Heart right ventricle (tissue), 16 donors: ENCODE results near the gene SLC2A9. TPM values are rescaled to one million over a fixed set of nuclear protein-coding genes. Genes with fewer than 3 reads are reported as not detected.

ENCODE experiments used
- ATAC-seq, 8 donors: fragments of 200-7000 bp; cut with Tn5 transposase; one replicate each; pipeline ENCODE4 v1.9.1; 2020; ENCODE audit warnings: mild to moderate bottlenecking in 8 of 8, moderate library complexity in 8 of 8, moderate number of reproducible peaks in 1 of 8
- DNase-seq, 2 donors: peaks; one replicate each; pipeline ENCODE4 v3.0.0-alpha.2; 2020
- H3K27ac ChIP-seq, 10 donors: fragments of 200-600 bp; sonication (generic) in 2 of 10; one replicate each; pipeline versions ENCODE4 v1.5.0 to v1.8.0; 2020 to 2022; ENCODE audit warnings: mild to moderate bottlenecking in 3 of 10
- H3K27me3 ChIP-seq, 7 donors: fragments of 200-600 bp; one replicate each; pipeline ENCODE4 v1.8.0; 2021 to 2022; ENCODE audit warnings: mild to moderate bottlenecking in 2 of 7
- H3K36me3 ChIP-seq, 9 donors: fragments of 200-600 bp; sonication (generic) in 1 of 9; one replicate each; pipeline versions ENCODE4 v1.5.0 to v1.8.0; 2020 to 2022; ENCODE audit warnings: mild to moderate bottlenecking in 2 of 9
- H3K4me1 ChIP-seq, 9 donors: fragments of 200-600 bp; sonication (generic) in 1 of 9; one replicate each; pipeline versions ENCODE4 v1.5.0 to v1.8.0; 2020 to 2022; ENCODE audit warnings: mild to moderate bottlenecking in 4 of 9
- H3K4me3 ChIP-seq, 10 donors: fragments of 200-600 bp; sonication (generic) in 2 of 10; one replicate each; pipeline versions ENCODE4 v1.5.0 to v1.8.0; 2020 to 2022; ENCODE audit warnings: mild to moderate bottlenecking in 7 of 10, moderate library complexity in 2 of 10
- H3K9me3 ChIP-seq, 11 donors: fragments of 200-600 bp in 10 of 11; sonication (generic) in 2 of 11; one replicate each; pipeline versions ENCODE4 v1.5.0 to v1.8.0; 2013 to 2022; ENCODE audit warnings: mild to moderate bottlenecking in 2 of 11, control low read depth in 1 of 11, moderate library complexity in 1 of 11
- CTCF ChIP-seq, 9 donors: fragments of 200-600 bp; sonication (generic) in 2 of 9; IDR thresholded peaks; one replicate each; pipeline versions ENCODE4 v1.5.0 to v1.8.0; 2021 to 2022; ENCODE audit warnings: antibody characterized with exemption in 9 of 9, mild to moderate bottlenecking in 5 of 9, moderate library complexity in 1 of 9
- WGBS, 2 donors: extraction: QIAGEN DNeasy Blood & Tissue Kit; methylation state at CpG; one replicate each; pipeline ENCODE4 v1.1.7; 2013; ENCODE audit warnings: inconsistent platforms in 1 of 2; 5-methylcytosine and 5-hydroxymethylcytosine counted together
- intact Hi-C, 10 donors: fragments of 100-400 bp; cut with DNase I; formaldehyde crosslinking; loops; one replicate each; pipeline versions ENCODE4 v1.11.1 to v1.14.2; 2022
- polyA plus RNA-seq, 2 donors: library from polyadenylated mRNA; stranded (reverse); fragments of 200-250 nt; gene quantifications; one replicate each; pipeline ENCODE4 v1.2.3, GENCODE V29; 2013
- total RNA-seq, 10 donors: library from RNA; stranded (reverse); fragmentation: NEBNext Ultra II Directional in 3 of 10; extraction: Animal tissue kit (Norgen Biotek cat#: 25700) in 3 of 10; gene quantifications; one replicate each; pipeline versions ENCODE4 v1.2.1 to v1.2.4, GENCODE V29; 2021 to 2023
- donor health status: Arrhythmogenic right ventricular cardiomyopathy.
- donor health status: ischemic (EF 13 %, LVEDD 7.1; RV severe dilation, severe dysfunction).
- donor health status: healthy with polysubstance abuse.
- donor health status: DM: no; HTN: yes; CAD: no.
- donor health status: DM: no; HTN: no; CAD: no.
- donor health status: ischemic (EF 25% LVEDD 6.9; RV normal size, moderate dysfunction).
- donor health status: ischemic (EF 25% LVEDD 5.7; RV mildly dilated, moderate dysfunction).
- donor health status: healthy.
- donor health status: DM: yes; HTN: yes; CAD: no.
- donor health status: Ischemic cardiomyopathy.
- donor health status: ischemic (EF 35%, LVEDD 5.7; RV mildly dilated, moderate dysfunction).
- donor health status: nonischemic (EF 11% LVEDD 7.7; RV severe dilation, severe dysfunction).
- donor health status: DM: yes; HTN: yes; CAD: no.
- donor health status: PGD.
- donor health status: ischemic (EF 29% LVEDD 5.4; RV normal size, mild dysfunction).
- donor health status: nonischemic (EF 23%, LVEDD 6.1; RV moderate dilation, normal function).

SLC2A9 gene
- total and polyA plus RNA-seq, 12 donors, result 3.1 to 10.9 (median 5.5) TPM

GRCh38 chr4:9826551-9826950 is 194.7 kb downstream of the SLC2A9 start:
- no peak for ATAC-seq
- no peak for DNase-seq
- intact Hi-C loops, result no loop called here
- Histone ChIP-seq H3K4me1 (no peaks in the 10 kb centered on the region), H3K27ac (no peak overlapping the region), H3K9me3 (no peaks in the 10 kb centered on the region), H3K36me3 (no peaks in the 10 kb centered on the region), H3K27me3 (no peaks in the 10 kb centered on the region), H3K4me3 (no peak overlapping the region)
- no peak for TF ChIP-seq CTCF (IDR thresholded peaks at IDR 0.05)
- WGBS, 2 donors, result 91 to 96% methylated on average over 1 of the region's 1 CpG

DNA sequence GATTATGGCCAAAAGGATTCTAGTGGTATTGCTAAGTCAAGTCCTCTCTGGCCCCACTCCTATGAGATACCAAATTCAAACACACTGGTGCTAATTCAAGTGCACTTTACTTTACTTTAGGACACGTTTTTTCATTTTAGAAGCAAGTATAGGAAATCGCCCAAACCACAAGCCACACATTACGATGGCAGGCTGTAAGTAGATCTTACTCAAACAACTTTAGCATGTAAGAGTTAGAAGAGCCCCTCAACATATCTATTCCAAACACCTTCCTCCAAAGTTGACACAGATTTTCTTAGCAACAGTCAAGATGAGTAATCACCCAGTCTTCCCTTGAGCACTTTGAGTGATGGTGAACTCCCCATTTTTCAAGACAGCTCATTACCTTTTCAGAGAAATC is 196.2 kb downstream of the SLC2A9 start:
- no peak overlapping the region for H3K4me3 ChIP-seq
- no peaks in the 10 kb centered on the region for H3K27me3 ChIP-seq
- no peaks in the 10 kb centered on the region for H3K36me3 ChIP-seq
- H3K9me3 ChIP-seq, result no peaks in the 10 kb centered on the region
- TF ChIP-seq CTCF (IDR thresholded peaks at IDR 0.05), result no peak
- WGBS, 2 donors, result 86 to 88% methylated on average over 3 of the region's 3 CpGs
- ATAC-seq (no peak), DNase-seq (no peak)
- intact Hi-C loops, result no loop called here
- H3K27ac ChIP-seq, result no peak overlapping the region
- no peaks in the 10 kb centered on the region for H3K4me1 ChIP-seq

- Histone ChIP-seq H3K9me3 (peaks cover 0 to 6% (median 0%) of the 10 kb centered on the region in 11 donors), H3K4me3 (no peak overlapping the region), H3K36me3 (no peaks in the 10 kb centered on the region), H3K4me1 (no peaks in the 10 kb centered on the region), H3K27me3 (no peaks in the 10 kb centered on the region), H3K27ac (no peak overlapping the region)
- no peak for ATAC-seq
- no peak for DNase-seq
- WGBS, 2 donors, result 73 to 74% methylated on average over 5 of the region's 5 CpGs
- intact Hi-C loops, result no loop called here
- TF ChIP-seq CTCF (IDR thresholded peaks at IDR 0.05), result no peak
Observed at GRCh38 chr4:9820343-9820742, 201.0 kb downstream of the SLC2A9 start.

DNA sequence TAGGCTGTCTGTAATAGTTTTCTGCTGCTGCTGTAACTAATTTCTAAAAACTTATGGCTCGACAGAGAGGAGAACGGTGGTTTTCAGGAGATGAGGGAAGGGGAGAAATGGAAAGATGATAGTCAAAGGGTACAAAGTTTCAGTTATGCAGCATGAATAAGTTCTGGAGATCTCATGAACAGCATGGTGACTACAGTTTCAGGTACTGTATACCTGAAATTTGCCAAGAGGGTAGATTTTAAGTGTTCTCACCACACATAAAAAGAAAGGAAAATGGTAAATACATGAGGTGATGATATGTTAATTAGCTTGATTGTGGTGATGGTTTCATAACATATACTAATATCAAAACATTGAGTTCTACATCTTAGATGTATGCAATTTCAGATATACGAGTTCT is 205.0 kb downstream of the SLC2A9 start:
- Histone ChIP-seq H3K4me3 (no peak overlapping the region), H3K9me3 (peaks cover 0 to 6% (median 0%) of the 10 kb centered on the region in 11 donors), H3K27ac (no peak overlapping the region), H3K27me3 (no peaks in the 10 kb centered on the region), H3K4me1 (peaks cover 0 to 13% (median 0%) of the 10 kb centered on the region in 9 donors), H3K36me3 (no peaks in the 10 kb centered on the region)
- no peak for TF ChIP-seq CTCF (IDR thresholded peaks at IDR 0.05)
- intact Hi-C loops, result no loop called here
- ATAC-seq, result no peak
- no peak for DNase-seq
- WGBS, 2 donors, result 93 to 98% methylated on average over 3 of the region's 3 CpGs
